ENCODE data around the gene CDC42BPB. TPM values are rescaled to one million over a fixed set of nuclear protein-coding genes. Genes with fewer than 3 reads are reported as not detected.

CDC42BPB gene
- total and polyA plus RNA-seq, 2 of the 13 experiments (the other 11 are each of a cell fraction or from before 2014, with no cell fraction given): 19.7 to 32.3 TPM

GRCh38 chr14:103057372-103058163 is at the start of gene CDC42BPB (continued):
- TF ChIP-seq ZNF18 (CRISPR knock-in tag; IDR thresholded peaks at IDR 0.05; ENCODE audit: insufficient replicate concordance) (no peak), HNF1A (IDR thresholded peaks at IDR 0.05; ENCODE audit: low read depth) (no peak), HNF1A (CRISPR knock-in tag; IDR thresholded peaks at IDR 0.05; ENCODE audit: borderline replicate concordance) (no peak), ZNF329 (CRISPR knock-in tag; IDR thresholded peaks at IDR 0.05; ENCODE audit: low read depth) (no peak; the same call in 1 of the 2 replicates), ARNT2 (CRISPR knock-in tag; IDR thresholded peaks at IDR 0.05; ENCODE audit: low read depth) (0 out of 2 replicates have a peak, but pooled peaks have one; percentile 52), NR1H2 (CRISPR knock-in tag; IDR thresholded peaks at IDR 0.05; ENCODE audit: borderline replicate concordance, low read depth) (no peak), NR2F2 (IDR thresholded peaks at IDR 0.05; ENCODE audit: borderline replicate concordance, low read depth) (no peak), ZNF614 (CRISPR knock-in tag; IDR thresholded peaks at IDR 0.05; ENCODE audit: borderline replicate concordance) (no peak), DPF2 (CRISPR knock-in tag; IDR thresholded peaks at IDR 0.05; ENCODE audit: borderline replicate concordance, low read depth) (no peak), SNAPC5 (CRISPR knock-in tag; IDR thresholded peaks at IDR 0.05; ENCODE audit: borderline replicate concordance) (no peak), NCOA2 (CRISPR knock-in tag; IDR thresholded peaks at IDR 0.05) (no peak), RFXAP (CRISPR knock-in tag; IDR thresholded peaks at IDR 0.05; ENCODE audit: borderline replicate concordance) (no peak), ZNF790 (CRISPR knock-in tag; IDR thresholded peaks at IDR 0.05; ENCODE audit: borderline replicate concordance) (no peak), NFE2L1 (CRISPR knock-in tag; IDR thresholded peaks at IDR 0.05; ENCODE audit: borderline replicate concordance) (0 out of 2 replicates have a peak, but pooled peaks have one; percentile 46), AGO2 (optimal IDR thresholded peaks at IDR 0.05; ENCODE audit: low read depth, low read length) (no peak), ZNF775 (CRISPR knock-in tag; IDR thresholded peaks at IDR 0.05; ENCODE audit: borderline replicate concordance) (no peak), ADNP (CRISPR knock-in tag; IDR thresholded peaks at IDR 0.05) (no peak), ZNF20 (CRISPR knock-in tag; IDR thresholded peaks at IDR 0.05) (no peak), ZNF747 (CRISPR knock-in tag; IDR thresholded peaks at IDR 0.05; ENCODE audit: borderline replicate concordance) (0 out of 2 replicates have a peak, but pooled peaks have one; percentile 43), ZNF713 (CRISPR knock-in tag; IDR thresholded peaks at IDR 0.05) (no peak)
